Gastroesophageal sphincter (tissue), 3 donors: Measurements from ENCODE around the gene MLLT1.

Experiments
- EP300 ChIP-seq: sonication (generic); formaldehyde crosslinking; IDR thresholded peaks from one replicate; pipeline ENCODE4 v1.6.1; 2017; ENCODE audit warnings: antibody characterized with exemption, mild to moderate bottlenecking
- POLR2A ChIP-seq, 2 donors: fragments of 450-650 bp; IDR thresholded peaks; one replicate each; pipeline ENCODE4 v1.6.1; 2017; ENCODE audit warnings: antibody characterized with exemption in 2 of 2, mild to moderate bottlenecking in 2 of 2, moderate library complexity in 1 of 2
- POLR2AphosphoS5 ChIP-seq: sonication (generic); formaldehyde crosslinking; IDR thresholded peaks from one replicate; pipeline ENCODE4 v1.6.1; 2017; ENCODE audit warnings: antibody characterized with exemption
- TF ChIP-seq, protein P1 (sequence below), 4 experiments: fragments of 200-600 bp in 2 of 4; fragments of 450-650 bp in 2 of 4; sonication (generic) in 1 of 4; IDR thresholded peaks; one replicate each; pipeline ENCODE4 v1.5.1; 2017 to 2019; ENCODE audit warnings: antibody characterized with exemption in 4 of 4, mild to moderate bottlenecking in 2 of 4, moderate library complexity in 2 of 4

DNA sequence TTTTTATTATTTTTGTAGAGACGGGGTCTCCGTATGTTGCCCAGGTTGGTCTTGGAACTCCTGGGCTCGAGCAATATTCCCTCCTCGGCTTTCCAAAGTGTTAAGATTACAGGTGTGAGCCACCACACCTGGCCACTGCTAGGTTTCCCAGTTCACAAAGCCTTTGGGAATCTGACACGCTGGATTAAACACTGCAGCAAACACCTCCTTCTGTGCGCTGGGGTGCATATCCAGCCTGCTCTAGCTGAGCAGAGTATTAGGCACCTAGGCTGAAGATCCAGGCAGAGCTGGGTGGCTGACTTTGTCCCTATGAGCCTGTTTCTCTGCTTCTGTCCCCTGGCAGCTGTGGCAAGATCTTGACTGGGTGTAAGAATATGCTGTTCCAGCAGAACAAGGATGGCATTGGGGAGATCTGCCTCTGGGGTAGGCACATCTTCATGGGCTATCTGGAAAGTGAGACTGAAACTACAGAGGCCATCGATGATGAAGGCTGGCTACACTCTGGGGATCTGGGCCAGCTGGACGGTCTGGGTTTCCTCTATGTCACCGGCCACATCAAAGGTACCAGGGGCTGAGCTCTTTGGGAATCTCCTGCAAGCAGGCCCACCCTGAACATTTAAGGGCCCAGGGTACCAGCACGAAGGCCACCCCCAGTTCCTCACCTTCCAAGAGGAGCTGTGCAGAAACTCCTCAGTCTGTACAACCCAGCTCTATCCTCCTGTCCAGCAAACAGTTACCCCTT lies 94.5 kb downstream of the MLLT1 start:
- TF ChIP-seq, protein P1, sequence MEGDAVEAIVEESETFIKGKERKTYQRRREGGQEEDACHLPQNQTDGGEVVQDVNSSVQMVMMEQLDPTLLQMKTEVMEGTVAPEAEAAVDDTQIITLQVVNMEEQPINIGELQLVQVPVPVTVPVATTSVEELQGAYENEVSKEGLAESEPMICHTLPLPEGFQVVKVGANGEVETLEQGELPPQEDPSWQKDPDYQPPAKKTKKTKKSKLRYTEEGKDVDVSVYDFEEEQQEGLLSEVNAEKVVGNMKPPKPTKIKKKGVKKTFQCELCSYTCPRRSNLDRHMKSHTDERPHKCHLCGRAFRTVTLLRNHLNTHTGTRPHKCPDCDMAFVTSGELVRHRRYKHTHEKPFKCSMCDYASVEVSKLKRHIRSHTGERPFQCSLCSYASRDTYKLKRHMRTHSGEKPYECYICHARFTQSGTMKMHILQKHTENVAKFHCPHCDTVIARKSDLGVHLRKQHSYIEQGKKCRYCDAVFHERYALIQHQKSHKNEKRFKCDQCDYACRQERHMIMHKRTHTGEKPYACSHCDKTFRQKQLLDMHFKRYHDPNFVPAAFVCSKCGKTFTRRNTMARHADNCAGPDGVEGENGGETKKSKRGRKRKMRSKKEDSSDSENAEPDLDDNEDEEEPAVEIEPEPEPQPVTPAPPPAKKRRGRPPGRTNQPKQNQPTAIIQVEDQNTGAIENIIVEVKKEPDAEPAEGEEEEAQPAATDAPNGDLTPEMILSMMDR (IDR thresholded peaks at IDR 0.05), result no peak
- TF ChIP-seq POLR2A (IDR thresholded peaks at IDR 0.05) (no peak), POLR2AphosphoS5 (no peak), EP300 (no peak)
